ENCODE results near the gene SYT7.

Gene SYT7

DNA sequence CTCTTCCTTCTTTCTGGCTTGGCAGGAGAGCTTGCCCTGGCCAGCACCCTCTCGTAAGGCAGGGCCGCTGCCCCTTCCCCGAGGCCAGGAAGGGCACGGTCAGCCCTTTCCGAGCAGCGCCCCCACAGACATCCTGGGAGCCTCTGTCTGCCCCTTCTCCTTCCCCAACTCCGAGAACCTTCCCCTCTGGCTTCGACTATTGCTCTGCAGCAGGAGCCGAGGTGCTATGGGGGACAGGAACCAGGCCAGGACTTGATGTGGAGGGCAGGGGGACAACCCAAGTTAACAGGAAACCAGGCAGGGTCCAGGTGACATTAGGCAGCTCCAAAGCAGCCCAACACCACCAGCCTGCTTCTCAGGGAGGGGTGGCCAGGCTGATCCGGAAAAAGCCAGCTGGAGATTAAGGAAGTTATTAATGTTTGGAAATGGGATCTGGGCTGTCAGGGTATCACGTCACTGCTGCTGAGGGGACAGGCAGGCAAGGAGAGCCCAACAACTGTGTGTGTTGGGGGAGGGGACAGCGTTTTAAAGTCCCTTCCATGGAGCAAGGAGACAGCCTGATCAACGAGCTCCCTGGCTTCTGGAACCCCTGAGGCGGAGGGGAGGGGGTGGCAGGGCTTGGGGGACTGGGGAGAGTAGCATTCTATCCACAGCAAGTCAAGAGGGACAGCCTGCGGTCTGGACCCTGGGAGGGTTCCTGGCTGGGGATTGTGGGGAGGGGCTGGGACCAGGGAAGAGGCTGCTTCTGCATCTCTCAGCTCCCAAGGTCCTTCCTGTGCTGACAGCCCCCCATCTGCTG is 27.3 kb downstream of the SYT7 start:
- DNase-seq, result no peak

DNA sequence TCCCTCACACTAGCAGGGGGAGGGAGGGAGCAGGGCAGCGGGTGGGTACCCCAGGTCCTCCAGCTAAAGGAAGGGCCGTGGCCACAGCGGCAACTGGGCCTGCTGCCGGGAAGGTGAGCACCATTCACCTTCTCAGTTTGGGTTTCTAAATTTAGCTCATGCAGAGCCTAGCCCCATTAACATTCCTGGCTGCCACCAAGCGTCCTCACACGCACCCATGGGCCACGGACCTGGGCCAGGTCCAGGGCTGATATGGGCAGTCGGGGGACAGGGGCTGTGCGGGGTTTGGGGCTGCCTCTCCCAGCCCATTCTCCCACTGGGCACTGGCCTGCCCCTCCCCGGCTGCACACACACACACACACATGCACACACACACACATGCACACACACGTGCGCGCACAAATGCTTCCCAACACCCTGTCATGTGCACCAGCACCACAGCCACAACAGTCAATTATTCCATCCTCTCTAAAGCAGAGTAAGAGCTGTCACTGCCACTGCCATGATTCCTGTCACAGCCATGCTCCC is 28.7 kb downstream of the SYT7 start:
- DNase-seq, result no peak

- no peak for DNase-seq
Measured at GRCh38 chr11:61551634-61552033, 29.2 kb downstream of the SYT7 start.

- no peak for DNase-seq
Measured at GRCh38 chr11:61550665-61551227, 30.1 kb downstream of the SYT7 start.

DNA sequence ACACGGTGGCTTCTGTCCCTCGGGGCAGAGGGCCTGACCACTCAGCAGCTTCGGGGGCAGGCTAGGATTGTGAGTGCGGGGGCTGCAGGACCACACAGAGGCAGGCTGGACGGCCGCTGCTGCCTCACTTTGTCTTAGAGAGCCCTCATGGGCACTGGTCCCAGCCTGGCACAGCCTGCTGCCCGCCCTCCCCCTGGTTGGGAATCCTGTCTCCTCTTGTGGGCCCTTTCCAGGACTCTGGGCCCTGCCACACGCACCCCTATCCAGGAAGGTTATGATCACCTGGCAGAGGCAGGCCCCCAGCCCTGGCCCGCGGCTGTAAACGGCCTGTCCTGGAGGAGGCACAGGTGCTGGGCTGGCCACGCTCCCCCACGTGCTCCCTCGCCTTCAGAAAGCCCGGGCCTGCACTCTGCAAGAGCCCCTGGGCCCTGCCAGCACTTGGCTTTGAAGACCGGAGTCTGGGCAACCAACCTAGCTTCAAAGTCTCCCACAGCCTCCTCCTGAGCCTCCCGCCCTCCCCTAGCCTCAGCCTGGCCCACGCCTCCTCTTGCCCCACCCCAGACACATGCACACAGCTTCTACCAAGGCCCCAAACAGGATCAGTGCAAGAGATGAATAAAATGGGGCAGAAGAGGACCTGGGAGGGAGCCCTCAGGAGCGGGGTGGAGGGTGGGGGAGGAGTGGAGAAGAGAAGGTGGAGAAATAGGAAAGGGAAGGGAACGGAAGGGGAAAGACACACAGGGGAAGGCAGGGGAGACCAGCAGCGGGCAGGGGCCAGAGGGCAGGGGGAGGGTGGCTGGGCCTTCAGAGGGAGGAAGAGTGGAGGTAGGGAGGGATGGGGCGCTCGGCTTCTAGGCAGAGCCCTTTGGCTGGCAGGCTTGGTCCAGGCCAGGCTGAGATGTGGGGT is 31.0 kb downstream of the SYT7 start:
- no peak for DNase-seq

DNA sequence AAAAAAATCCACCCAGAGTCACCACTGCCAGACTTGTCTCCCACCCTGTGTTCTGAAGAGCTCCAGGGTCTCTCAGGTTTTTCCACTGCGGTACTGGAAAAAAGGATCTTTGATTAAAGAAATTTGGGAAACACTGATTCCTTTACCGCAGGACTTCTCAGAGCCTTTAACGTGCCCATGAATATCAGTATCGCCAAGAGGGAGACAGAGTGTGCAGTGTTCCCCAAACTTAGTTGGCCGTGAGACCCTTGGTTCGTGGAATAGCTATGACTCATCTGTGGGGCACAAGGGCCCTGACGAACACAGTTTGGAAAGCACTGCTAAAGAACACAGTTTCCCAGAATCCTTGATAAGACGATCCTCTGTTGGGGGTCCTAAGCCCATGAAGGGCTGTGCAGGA is 31.7 kb downstream of the SYT7 start:
- no peak for DNase-seq

GRCh38 chr11:61547246-61547645 is 33.6 kb downstream of the SYT7 start:
- no peak for DNase-seq

- DNase-seq, result no peak
Measured at GRCh38 chr11:61546663-61547062, 34.2 kb downstream of the SYT7 start.

DNA sequence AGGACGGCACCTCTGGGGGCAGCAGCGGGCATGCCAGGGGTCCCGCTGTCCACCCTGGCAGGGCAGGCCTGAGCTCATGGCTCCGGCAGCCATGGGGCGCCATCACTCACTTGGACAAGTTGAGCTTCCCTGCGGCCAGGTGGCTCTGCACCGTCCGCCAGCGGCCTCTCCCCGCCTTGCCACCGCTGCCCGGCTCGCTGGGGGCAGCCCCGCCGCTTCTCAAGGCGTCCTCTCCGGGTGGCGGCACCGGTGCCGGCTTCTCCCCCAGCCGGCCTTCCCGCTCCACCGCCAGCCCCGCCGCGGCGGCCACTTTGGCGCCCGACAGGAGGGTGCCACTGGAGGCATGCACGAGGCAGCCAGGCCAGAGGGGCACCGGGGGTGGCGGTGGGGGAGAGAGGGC is 35.0 kb downstream of the SYT7 start:
- DNase-seq, result no peak

DNA sequence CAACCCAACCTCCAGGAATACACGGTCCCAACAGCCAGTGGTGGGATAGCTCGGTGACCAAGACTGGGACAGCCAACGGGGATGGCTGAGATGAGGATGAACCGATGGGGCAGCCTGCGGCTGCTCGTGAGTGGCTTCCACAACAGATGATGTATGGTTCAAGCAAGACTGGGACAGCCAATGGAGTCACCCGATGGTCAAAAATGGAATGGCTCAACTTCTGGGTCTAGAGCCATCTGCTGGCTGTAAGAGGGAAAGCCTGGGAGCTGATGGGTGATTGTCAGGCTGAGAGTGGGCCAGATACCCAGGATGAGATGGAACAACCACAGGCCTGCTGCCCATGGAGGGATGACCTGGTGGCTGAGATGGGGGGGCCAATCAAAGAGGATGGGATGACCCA is 35.5 kb downstream of the SYT7 start:
- no peak for DNase-seq

- DNase-seq, result no peak
Measured at GRCh38 chr11:61544466-61544865, 36.4 kb downstream of the SYT7 start.

DNA sequence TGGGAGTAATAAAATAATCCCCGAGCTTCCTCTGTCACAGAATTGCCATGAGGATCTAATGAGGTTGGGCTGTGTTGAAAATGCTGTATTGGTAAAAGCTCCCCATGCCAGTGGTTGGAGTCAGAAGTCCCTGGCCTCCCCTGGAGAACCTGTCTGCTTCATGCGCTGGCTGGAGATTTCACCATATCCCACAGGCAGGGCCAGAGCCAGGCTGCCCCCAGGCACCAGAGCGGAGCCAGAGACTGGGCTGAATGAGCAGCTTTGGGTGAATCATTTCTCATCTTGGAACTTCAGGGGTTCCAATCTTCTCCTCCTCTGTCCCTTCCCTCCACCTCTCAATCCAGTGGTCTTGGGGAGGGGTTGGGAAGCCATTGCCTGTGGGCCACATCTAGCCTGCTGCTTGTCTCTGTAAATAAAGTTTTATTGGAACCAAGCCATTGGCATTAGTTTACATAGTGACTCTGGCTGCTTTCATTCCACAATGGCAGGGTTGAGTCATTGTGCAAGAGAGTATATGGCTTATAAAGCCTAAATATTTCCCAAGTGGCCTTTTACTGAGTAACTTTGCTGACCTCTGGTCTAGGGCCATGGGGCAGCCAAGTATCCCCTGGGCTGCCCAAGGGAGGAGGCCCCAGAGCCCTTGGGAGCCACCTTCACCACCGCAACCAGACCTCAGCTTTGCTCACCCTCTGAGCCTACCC is 37.1 kb downstream of the SYT7 start:
- DNase-seq, result no peak

DNA sequence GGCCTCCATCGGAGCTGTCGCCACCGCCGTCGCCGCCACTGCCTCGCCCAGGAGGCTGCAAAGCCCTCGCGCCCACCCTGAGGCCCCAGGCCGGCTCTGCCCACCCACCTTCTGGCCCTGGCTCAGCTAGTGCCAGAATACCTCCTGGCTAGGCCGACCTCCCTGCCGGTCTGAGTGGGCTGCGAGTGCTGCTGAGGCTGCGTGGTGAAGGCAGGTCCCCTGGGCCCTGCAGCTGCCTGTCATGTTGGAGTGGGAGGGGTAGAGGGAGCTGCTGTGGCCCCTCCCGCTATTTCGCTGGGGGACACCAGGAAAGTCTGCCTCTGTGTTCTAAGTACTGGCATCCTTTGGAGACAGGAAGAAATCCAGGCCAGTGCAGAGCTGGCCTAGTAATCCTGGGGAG is 38.2 kb downstream of the SYT7 start:
- DNase-seq, result no peak

DNA sequence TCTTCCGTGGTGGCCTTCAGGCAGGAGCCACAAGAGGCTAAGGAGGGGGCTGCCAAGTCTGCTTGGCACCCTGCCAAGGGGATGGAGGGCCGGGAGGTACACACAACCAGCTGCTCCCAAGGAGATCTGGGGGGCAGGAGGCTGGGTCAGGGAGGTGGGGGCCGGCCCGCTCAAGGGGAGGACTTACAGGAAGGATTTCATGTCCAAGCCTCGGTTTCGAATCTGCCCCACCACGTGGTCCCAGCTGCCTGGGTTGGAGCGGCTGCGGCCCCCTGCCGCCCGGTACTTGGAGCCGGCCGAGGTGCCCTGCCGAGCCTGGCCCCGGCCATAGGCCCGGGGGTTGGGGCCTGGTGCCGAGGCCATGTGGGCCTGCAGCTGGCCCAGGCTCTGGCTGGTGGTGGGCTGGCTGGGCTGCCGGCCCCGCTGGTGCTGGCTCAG is 38.8 kb downstream of the SYT7 start:
- no peak for DNase-seq

DNA sequence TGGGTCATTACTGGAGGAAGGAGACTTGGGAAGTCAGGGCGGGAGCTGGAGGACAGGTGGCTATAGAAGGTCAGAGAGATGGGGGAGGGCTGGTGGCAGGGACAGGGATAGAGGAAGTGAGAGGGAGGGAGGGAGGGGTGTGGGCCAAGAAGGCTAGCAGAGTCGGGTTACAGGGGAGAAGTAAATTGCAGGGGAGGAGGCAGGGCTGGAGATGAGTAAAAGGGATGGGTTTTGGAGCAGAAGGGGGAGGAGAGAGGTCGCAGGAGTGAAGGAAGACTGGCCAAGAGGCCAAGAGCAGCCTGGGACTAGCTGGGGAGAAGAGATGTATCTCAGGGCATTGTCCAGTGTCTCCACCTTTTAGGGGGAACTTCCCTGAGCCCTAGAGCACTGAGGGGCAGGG is 39.3 kb downstream of the SYT7 start:
- DNase-seq, result no peak

DNA sequence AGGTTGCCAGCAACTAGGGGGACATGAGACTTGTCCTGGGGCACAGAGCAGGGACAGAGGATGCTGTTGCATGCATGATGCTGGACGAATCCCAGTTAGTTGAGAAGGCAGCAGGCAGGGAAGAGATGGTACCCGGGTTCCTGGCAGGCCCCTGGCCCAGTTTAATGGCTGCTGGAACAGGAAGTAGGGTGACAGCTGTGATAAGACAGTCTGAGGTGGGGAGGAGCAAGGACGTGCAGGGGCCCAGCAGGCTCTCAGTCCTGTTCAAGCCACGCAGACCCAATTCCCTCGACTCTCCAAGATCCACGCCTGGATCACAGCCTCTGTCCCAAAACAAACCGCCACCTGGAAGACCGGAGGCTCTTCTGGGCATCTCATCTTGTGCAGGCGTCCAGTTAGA is 40.3 kb downstream of the SYT7 start:
- DNase-seq, result no peak

DNA sequence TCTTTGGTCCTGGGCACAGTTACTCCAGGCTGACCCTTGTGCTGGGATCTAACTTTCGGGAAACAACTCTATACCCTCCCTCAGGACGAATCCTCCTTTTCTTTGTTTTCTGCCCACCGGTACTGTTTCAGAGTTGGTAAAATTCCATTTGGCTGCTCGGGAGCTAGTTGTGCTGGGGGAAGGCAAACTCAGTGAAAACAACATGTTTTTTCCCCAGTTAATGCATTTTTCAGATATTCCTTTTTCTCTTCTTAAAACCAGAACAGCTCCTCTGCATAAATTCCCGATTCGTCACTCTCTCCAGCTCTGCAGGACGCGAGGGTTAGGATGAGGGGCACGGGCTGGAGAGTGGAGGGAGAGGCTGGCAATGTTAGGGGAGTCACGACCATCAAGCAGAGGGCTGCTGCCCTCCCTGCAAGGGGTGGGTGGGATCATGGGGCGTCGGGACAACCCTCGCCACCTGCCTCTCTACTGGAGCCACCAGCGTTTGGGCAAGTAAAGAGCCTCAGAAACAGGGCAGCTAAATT is 41.0 kb downstream of the SYT7 start:
- no peak for DNase-seq

GRCh38 chr11:61539006-61539405 is 41.9 kb downstream of the SYT7 start:
- DNase-seq, result no peak

GRCh38 chr11:61538636-61538961 is 42.3 kb downstream of the SYT7 start:
- DNase-seq, result no peak

DNA sequence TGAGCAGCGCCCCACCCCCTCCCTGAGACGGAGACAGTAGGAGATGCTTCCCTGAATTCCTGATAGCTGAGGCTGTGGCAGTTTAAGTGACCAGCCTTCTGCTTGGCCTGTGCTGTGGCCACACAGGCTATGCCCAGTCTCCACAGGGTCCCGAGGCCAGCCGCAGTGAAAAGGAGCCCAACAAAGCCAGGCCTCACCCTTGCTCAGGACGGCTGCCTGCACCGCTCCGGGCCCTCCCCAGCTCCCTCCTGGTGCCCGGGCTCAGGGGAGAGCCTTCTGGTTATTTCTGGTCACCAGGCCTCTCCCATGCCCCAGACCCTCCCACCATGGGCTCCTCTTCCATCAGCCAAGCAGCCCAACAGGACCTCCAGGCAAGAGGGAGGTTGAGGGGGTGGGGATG is 43.5 kb downstream of the SYT7 start:
- DNase-seq, result no peak

- DNase-seq, result no peak
Measured at GRCh38 chr11:61536676-61537270, 44.1 kb downstream of the SYT7 start.

GRCh38 chr11:61535998-61536675 is 44.7 kb downstream of the SYT7 start:
- no peak for DNase-seq
